OCI-M2 (cell line): Measurements from ENCODE around the gene TNFAIP8L2.
A peak's percentile ranks its signal among the peaks of the same experiment; 100 is the strongest.

Experiments
- DNase-seq: peaks from one replicate; lab custom pipeline; 2025; ENCODE audit not compliant: unreplicated experiment; lab: John Stamatoyannopoulos, UW

TNFAIP8L2 gene

GRCh38 chr1:151156515-151156819 is at the start of gene TNFAIP8L2:
Gene TNFAIP8L2 (plus strand): TSS chr1:151156649. CDS start chr1:151158698, 2,049 bp downstream.
- peak; percentile 84 for DNase-seq

GRCh38 chr1:151106894-151107293 is 49.6 kb upstream of the TNFAIP8L2 start:
- DNase-seq, result no peak

- DNase-seq, result no peak
These were observed 48.1 kb upstream of the TNFAIP8L2 start for GRCh38 chr1:151108331-151108730.

GRCh38 chr1:151113877-151114276 is 42.6 kb upstream of the TNFAIP8L2 start:
- DNase-seq, result no peak

- DNase-seq, result no peak
These were observed 31.6 kb upstream of the TNFAIP8L2 start for GRCh38 chr1:151124763-151125403.

- no peak for DNase-seq
These were observed 27.6 kb upstream of the TNFAIP8L2 start for GRCh38 chr1:151128800-151129199.

- DNase-seq, result no peak
These were observed 25.4 kb upstream of the TNFAIP8L2 start for GRCh38 chr1:151130987-151131586.

- no peak for DNase-seq
These were observed 24.6 kb upstream of the TNFAIP8L2 start for GRCh38 chr1:151131701-151132334.

GRCh38 chr1:151132335-151133017 is 24.0 kb upstream of the TNFAIP8L2 start:
- DNase-seq, result no peak

- no peak for DNase-seq
These were observed 23.2 kb upstream of the TNFAIP8L2 start for GRCh38 chr1:151133018-151133806.

GRCh38 chr1:151134396-151134795 is 22.1 kb upstream of the TNFAIP8L2 start:
- no peak for DNase-seq

- no peak for DNase-seq
These were observed 21.5 kb upstream of the TNFAIP8L2 start for GRCh38 chr1:151134991-151135390.

GRCh38 chr1:151135433-151136385 is 20.7 kb upstream of the TNFAIP8L2 start:
- no peak for DNase-seq

GRCh38 chr1:151137789-151138188 is 18.7 kb upstream of the TNFAIP8L2 start:
- no peak for DNase-seq

GRCh38 chr1:151142411-151143056 is 13.9 kb upstream of the TNFAIP8L2 start:
- no peak for DNase-seq

GRCh38 chr1:151143057-151143435 is 13.4 kb upstream of the TNFAIP8L2 start:
- no peak for DNase-seq

- DNase-seq, result no peak
These were observed 12.5 kb upstream of the TNFAIP8L2 start for GRCh38 chr1:151143986-151144385.

- DNase-seq, result no peak
These were observed 11.8 kb upstream of the TNFAIP8L2 start for GRCh38 chr1:151144474-151145303.
